22Rv1 (cell line): Measurements from ENCODE around the gene DUOX1.

Source experiments
- ZFX ChIP-seq: fragments of 450-650 bp; IDR thresholded peaks from 2 replicates; pipeline ENCODE4 v1.6.1; 2017; ENCODE audit warnings: antibody characterized with exemption, borderline replicate concordance
- TF ChIP-seq, protein P1 (sequence below): fragments of 450-650 bp; IDR thresholded peaks from 2 replicates; pipeline ENCODE4 v1.5.1; 2017; ENCODE audit warnings: mild to moderate bottlenecking

DNA sequence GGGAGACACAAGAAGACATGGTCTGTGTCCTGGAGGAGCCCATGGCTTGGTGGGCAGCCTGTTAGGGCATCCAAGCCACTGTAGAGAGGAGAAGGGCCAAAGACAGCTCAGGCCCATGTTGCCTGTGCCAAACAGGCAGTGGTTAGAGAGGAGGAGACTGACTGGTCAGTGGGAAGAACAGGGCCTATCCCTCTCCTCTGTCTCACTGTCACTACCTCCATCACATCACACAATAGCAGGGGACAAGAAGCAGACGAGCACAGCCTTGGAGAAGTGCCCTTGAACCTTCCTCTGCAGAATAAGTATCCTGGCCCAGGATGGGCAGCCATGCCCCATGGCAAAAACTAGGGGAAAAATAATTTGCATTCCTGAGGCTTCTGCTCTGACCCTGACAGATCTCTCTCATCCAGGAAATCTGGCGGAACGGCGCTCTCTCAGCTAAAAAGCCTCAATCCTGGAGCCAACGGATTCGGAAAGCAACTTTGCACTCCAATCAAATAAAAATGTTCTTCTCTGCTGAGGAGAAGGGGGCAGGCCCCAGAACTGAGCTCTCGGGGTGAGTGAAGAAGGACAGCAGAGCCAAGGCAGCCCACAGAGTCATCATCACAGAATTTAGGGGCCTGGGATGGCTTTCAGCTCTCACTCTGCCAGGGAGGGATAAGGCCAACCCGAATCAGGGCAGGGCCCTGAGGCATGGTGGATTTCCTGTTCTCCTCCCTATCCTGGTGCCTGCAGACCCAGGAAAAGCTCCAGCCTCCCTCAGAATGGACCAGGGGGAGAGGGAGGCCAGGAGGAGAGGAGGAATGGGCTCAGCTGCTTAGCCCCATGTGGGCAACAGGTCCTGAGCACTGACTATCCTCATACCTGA is 56.3 kb downstream of the DUOX1 start:
- TF ChIP-seq, protein P1, sequence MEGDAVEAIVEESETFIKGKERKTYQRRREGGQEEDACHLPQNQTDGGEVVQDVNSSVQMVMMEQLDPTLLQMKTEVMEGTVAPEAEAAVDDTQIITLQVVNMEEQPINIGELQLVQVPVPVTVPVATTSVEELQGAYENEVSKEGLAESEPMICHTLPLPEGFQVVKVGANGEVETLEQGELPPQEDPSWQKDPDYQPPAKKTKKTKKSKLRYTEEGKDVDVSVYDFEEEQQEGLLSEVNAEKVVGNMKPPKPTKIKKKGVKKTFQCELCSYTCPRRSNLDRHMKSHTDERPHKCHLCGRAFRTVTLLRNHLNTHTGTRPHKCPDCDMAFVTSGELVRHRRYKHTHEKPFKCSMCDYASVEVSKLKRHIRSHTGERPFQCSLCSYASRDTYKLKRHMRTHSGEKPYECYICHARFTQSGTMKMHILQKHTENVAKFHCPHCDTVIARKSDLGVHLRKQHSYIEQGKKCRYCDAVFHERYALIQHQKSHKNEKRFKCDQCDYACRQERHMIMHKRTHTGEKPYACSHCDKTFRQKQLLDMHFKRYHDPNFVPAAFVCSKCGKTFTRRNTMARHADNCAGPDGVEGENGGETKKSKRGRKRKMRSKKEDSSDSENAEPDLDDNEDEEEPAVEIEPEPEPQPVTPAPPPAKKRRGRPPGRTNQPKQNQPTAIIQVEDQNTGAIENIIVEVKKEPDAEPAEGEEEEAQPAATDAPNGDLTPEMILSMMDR: no peak
- no peak for TF ChIP-seq ZFX
